K562 (cell line): ENCODE results near the gene PGP. TPM values are rescaled to one million over a fixed set of nuclear protein-coding genes. Genes with fewer than 3 reads are reported as not detected.

Source experiments
- DDX20 ChIP-seq: fragments of 450-650 bp; IDR thresholded peaks from 2 replicates; pipeline ENCODE4 v1.6.1; 2016; ENCODE audit warnings: missing genetic modification characterization, low read depth, mild to moderate bottlenecking, missing compliant biosample characterization, moderate library complexity
- EWSR1 ChIP-seq: fragments of 450-650 bp; IDR thresholded peaks from 2 replicates; pipeline ENCODE4 v1.6.1; 2018; ENCODE audit warnings: borderline replicate concordance, mild to moderate bottlenecking, low read depth, moderate library complexity; ENCODE audit not compliant: partially characterized antibody
- FOXA3 ChIP-seq, 2 experiments: fragments of 450-650 bp in 1 of 2; sonication (generic) in 1 of 2; formaldehyde crosslinking; IDR thresholded peaks in 1 of 2; conservative IDR thresholded peaks in 1 of 2; 2 replicates each; pipeline versions ENCODE4 v1.4.0 to v1.8.0; 2020 to 2022; ENCODE audit warnings: mild to moderate bottlenecking in 2 of 2, missing genetic modification reagents in 1 of 2
- KDM4B ChIP-seq, 2 experiments: fragments of 450-650 bp in 1 of 2; sonication (generic) in 1 of 2; IDR thresholded peaks; 2 replicates each; pipeline ENCODE4 v1.6.1; 2016 to 2017; ENCODE audit warnings: borderline replicate concordance in 2 of 2, antibody characterized with exemption in 1 of 2, low read depth in 1 of 2, mild to moderate bottlenecking in 1 of 2
- MIER1 ChIP-seq: fragments of 450-650 bp; IDR thresholded peaks from 2 replicates; pipeline ENCODE4 v1.6.1; 2016; ENCODE audit warnings: antibody characterized with exemption, mild to moderate bottlenecking, low read depth
- POLR2G ChIP-seq: fragments of 200-400 bp; formaldehyde crosslinking; IDR thresholded peaks from 2 replicates; pipeline ENCODE4 v1.6.1; 2017; ENCODE audit warnings: low read depth, mild to moderate bottlenecking, antibody characterized with exemption, low read length, moderate library complexity
- POU5F1 ChIP-seq: fragments of 150-350 bp; IDR thresholded peaks from 2 replicates; pipeline ENCODE4 v1.6.1; 2014; ENCODE audit warnings: borderline replicate concordance, low read length, low read depth, mild to moderate bottlenecking; ENCODE audit not compliant: partially characterized antibody
- SIX5 ChIP-seq, 2 experiments: IDR thresholded peaks; 2 replicates each; pipeline ENCODE4 v1.6.1; 2011; ENCODE audit warnings: low read length in 2 of 2, borderline replicate concordance in 1 of 2, low read depth in 1 of 2, mild to moderate bottlenecking in 1 of 2, moderate library complexity in 1 of 2; ENCODE audit not compliant: insufficient read depth in 1 of 2
- ZBTB40 ChIP-seq, 2 experiments: fragments of 450-650 bp in 1 of 2; sonication (generic) in 1 of 2; formaldehyde crosslinking in 1 of 2; IDR thresholded peaks; 2 replicates each; pipeline versions ENCODE4 v1.7.1 to v1.9.0; 2016 to 2022; ENCODE audit warnings: inconsistent platforms in 1 of 2, mild to moderate bottlenecking in 1 of 2, missing genetic modification reagents in 1 of 2
- polyA plus RNA-seq, 8 experiments: library from polyadenylated mRNA; depleted of rRNA in 4 of 8; stranded (reverse) in 5 of 8; unstranded in 3 of 8; fragments of >200 nt; fragmentation: Nextera tagmentation in 2 of 8; fragmentation: Illumina TruSeq in 1 of 8; extraction: Ambion mirVana in 2 of 8; extraction: Trizol in 1 of 8; gene quantifications; 2 replicates each; pipeline versions ENCODE4 v1.2.1 to v1.2.3, GENCODE V29; 2011 to 2014; ENCODE audit warnings: inconsistent platforms in 1 of 8, missing spikeins in 1 of 8
- total RNA-seq, 7 experiments: library from RNA; depleted of rRNA in 6 of 7; stranded (reverse); fragments of >200 nt in 6 of 7; fragmentation: Illumina TruSeq in 2 of 7; extraction: Trizol in 2 of 7; gene quantifications; 2 replicates each; pipeline versions ENCODE4 v1.2.1 to v1.2.3, GENCODE V29; 2011 to 2021; ENCODE audit warnings: low replicate concordance in 1 of 7
- TF ChIP-seq, protein P1 (sequence below), 2 experiments: IDR thresholded peaks; 2 replicates each; pipeline ENCODE4 v1.6.1; 2012; ENCODE audit warnings: improper control_type of control experiment in 2 of 2, low read depth in 2 of 2, low read length in 2 of 2, borderline replicate concordance in 1 of 2

PGP gene
- total and polyA plus RNA-seq, 9 of the 15 experiments (the other 6 are each of a cell fraction or from before 2014, with no cell fraction given), result 1.1 to 57.6 (median 19.6) TPM

- TF ChIP-seq, protein P1, sequence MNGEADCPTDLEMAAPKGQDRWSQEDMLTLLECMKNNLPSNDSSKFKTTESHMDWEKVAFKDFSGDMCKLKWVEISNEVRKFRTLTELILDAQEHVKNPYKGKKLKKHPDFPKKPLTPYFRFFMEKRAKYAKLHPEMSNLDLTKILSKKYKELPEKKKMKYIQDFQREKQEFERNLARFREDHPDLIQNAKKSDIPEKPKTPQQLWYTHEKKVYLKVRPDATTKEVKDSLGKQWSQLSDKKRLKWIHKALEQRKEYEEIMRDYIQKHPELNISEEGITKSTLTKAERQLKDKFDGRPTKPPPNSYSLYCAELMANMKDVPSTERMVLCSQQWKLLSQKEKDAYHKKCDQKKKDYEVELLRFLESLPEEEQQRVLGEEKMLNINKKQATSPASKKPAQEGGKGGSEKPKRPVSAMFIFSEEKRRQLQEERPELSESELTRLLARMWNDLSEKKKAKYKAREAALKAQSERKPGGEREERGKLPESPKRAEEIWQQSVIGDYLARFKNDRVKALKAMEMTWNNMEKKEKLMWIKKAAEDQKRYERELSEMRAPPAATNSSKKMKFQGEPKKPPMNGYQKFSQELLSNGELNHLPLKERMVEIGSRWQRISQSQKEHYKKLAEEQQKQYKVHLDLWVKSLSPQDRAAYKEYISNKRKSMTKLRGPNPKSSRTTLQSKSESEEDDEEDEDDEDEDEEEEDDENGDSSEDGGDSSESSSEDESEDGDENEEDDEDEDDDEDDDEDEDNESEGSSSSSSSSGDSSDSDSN (IDR thresholded peaks at IDR 0.05; ENCODE audit: borderline replicate concordance in 1 of 2, low read depth in 2 of 2, low read length in 2 of 2), result 0 out of 4 replicates have a peak, but pooled peaks of 1 of the 2 experiments have one; percentile 53
- TF ChIP-seq KDM4B (IDR thresholded peaks at IDR 0.05; ENCODE audit: borderline replicate concordance in 2 of 2, low read depth in 1 of 2) (peak in 1 of 2 experiments; percentile 63; a peak in 1 of 4 replicates), DDX20 (no peak), POLR2G (peak; percentile 87), POU5F1 (peak; percentile 48), EWSR1 (no peak), SIX5 (IDR thresholded peaks at IDR 0.05; ENCODE audit: borderline replicate concordance in 1 of 2, insufficient read depth in 1 of 2, low read depth in 1 of 2, low read length in 2 of 2) (peak in 1 of 2 experiments; percentile 55; a peak in 1 of 4 replicates), ZBTB40 (IDR thresholded peaks at IDR 0.05) (0 out of 2 replicates have a peak, but pooled peaks have one; percentile 42), ZBTB40 (CRISPR knock-in tag; IDR thresholded peaks at IDR 0.05) (no peak), FOXA3 (CRISPR knock-in tag; conservative IDR thresholded peaks at IDR 0.05 in 1 of 2, IDR thresholded peaks at IDR 0.05 in 1 of 2) (0 out of 4 replicates have a peak, but pooled peaks of 1 of the 2 experiments have one; percentile 31), MIER1 (peak; percentile 19; the same call in 1 of the 2 replicates)
Observed at GRCh38 chr16:2205104-2205966, 9.3 kb downstream of the PGP start, which contains the start of gene MLST8 (continued).
